Measurements from ENCODE around the gene DSP.

The DSP gene

GRCh38 chr6:7556394-7557106, 15.1 kb downstream of the DSP start:
- H3K4me3 ChIP-seq (replicated peaks in 1 of 2; ENCODE audit: low read depth in 2 of 2, low read length in 2 of 2) = no peak overlapping the region
- no peak for DNase-seq (ENCODE audit: low read depth in 2 of 2)
- no peak for TF ChIP-seq CTCF (IDR thresholded peaks at IDR 0.05; ENCODE audit: low read depth, low read length)

- no peak for TF ChIP-seq CTCF (IDR thresholded peaks at IDR 0.05; ENCODE audit: low read depth, low read length)
- no peak overlapping the region for H3K4me3 ChIP-seq (replicated peaks in 1 of 2; ENCODE audit: low read depth in 2 of 2, low read length in 2 of 2)
- no peak for DNase-seq (ENCODE audit: low read depth in 2 of 2)
Measured at GRCh38 chr6:7557652-7558051, 16.2 kb downstream of the DSP start.

- TF ChIP-seq CTCF (IDR thresholded peaks at IDR 0.05; ENCODE audit: low read depth, low read length) = no peak
- DNase-seq (ENCODE audit: low read depth in 2 of 2) = no peak
Measured at GRCh38 chr6:7558781-7559180, 17.3 kb downstream of the DSP start.

GRCh38 chr6:7559196-7559595, 17.7 kb downstream of the DSP start:
- TF ChIP-seq CTCF (IDR thresholded peaks at IDR 0.05; ENCODE audit: low read depth, low read length) = no peak

More at GRCh38 chr6:7558781-7559180, 17.3 kb downstream of the DSP start:
- no peak overlapping the region for H3K4me3 ChIP-seq (replicated peaks in 1 of 2; ENCODE audit: low read depth in 2 of 2, low read length in 2 of 2)

GRCh38 chr6:7559651-7560385, 18.3 kb downstream of the DSP start:
- H3K4me3 ChIP-seq (replicated peaks in 1 of 2; ENCODE audit: low read depth in 2 of 2, low read length in 2 of 2) = no peak overlapping the region
- no peak for TF ChIP-seq CTCF (IDR thresholded peaks at IDR 0.05; ENCODE audit: low read depth, low read length)
- peak in 1 of 2 donors; percentile 35 for DNase-seq (ENCODE audit: low read depth in 2 of 2)

More at GRCh38 chr6:7559196-7559595, 17.7 kb downstream of the DSP start:
- no peak for DNase-seq (ENCODE audit: low read depth in 2 of 2)
- no peak overlapping the region for H3K4me3 ChIP-seq (replicated peaks in 1 of 2; ENCODE audit: low read depth in 2 of 2, low read length in 2 of 2)

- no peak for TF ChIP-seq CTCF (IDR thresholded peaks at IDR 0.05; ENCODE audit: low read depth, low read length)
- no peak overlapping the region for H3K4me3 ChIP-seq (replicated peaks in 1 of 2; ENCODE audit: low read depth in 2 of 2, low read length in 2 of 2)
- DNase-seq (ENCODE audit: low read depth in 2 of 2) = peak; percentile 17 to 56
Measured at GRCh38 chr6:7561153-7561964, 19.9 kb downstream of the DSP start.

Measured in cardiac fibroblast (primary cell).